ENCODE results near the gene DNAJA3.
A peak's percentile ranks its signal among the peaks of the same experiment; 100 is the strongest.
"Not testable (repeated sequence)": the region's sequence is repeated elsewhere in the genome, so short reads cannot be mapped to it uniquely, and the experiment has no call there.

DNAJA3 gene

GRCh38 chr16:4387781-4388180 lies 37.9 kb upstream of the DNAJA3 start:
- no peak for DNase-seq

GRCh38 chr16:4388271-4389021 lies 37.2 kb upstream of the DNAJA3 start:
- no peak for DNase-seq

DNA sequence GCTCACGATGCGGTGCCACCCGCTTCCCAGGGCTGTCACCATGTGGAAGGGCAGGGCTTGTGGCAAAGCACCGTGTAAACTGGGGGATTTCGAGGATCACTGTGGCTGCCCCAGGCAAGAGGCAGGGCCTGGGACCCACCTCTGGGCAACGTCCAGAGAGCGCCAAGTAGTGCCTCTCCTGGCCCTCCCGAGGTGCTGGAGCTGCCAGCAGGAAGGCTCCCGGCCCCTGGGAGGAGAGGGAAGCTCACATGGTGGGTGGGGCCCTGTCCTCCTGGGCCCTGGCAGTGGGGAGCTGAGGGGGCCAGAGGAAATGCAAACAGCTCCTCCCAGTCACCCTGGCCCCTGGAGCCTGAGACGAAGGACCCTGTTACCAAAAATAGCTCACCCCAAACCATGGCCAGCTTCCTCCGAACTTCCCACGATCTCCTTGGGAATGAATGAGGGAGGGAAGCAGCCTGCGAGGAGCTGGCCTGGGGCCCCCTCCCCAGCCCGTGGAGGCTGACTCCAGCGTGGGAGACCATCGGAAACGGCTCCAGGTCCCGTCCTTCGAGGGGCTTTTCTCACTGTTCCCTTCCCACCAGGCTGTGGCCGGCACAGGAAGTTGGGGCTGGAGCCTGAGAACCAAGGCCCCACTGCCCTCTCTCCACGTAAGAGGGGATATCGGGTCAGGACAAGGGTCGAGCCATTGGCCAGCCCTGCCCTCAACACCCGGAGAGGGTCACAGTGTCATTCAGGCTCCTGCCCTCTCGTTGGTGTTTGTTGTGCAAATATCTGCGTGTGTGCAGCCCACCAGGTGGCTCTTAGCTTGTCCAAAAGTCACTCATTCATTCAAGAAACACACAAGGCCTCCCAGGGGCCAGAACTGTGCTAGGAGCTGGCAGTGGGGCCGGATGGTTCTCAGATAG lies 36.4 kb upstream of the DNAJA3 start:
- DNase-seq = no peak

DNA sequence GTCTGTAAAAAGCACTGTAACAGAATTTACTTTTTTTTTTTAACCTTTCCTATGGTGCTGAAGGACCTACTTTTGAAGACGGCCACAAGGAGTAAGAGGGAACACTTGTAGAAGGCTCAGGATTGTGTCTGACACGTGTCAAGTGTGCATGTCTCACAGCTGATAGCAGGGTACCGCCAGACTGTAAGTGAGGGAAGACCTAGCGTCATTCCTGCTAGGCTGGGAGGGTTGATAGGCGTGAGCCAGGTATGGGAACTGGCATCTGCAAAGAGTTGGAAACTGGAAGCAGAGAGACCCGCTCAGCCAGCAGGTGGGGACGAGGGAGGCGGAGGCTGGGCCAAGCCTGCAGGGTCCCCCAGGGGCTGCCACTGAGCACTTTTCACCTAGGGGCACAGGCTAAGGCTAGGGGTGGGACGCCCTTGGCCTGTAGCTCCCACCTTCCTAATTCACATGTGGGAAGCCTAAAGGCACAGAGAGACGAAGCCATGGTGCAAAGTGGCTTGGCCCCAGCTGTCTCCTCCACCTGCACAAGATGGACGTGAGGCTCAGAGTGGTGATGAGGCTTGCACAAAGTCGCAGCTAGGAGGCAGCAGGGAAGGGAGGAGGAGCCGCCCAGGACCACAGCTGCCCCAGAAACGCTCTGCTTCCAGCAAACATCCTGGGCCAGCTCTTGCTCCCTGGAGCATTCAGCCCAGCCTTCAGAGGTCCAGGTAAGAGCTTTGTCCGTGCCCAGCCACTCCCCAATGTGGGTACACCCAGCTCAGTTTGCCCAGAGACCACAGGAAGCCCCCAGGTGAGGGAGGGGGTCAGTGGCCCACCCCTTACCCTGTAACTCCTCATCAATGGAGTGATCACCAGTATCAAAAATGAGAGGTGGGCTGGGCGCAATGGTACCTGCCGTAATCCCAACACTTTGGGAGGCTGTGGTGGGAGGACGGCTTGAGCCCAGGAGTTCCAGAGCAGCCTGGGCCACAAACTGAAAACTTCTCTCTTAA lies 35.1 kb upstream of the DNAJA3 start:
- DNase-seq = no peak

- DNase-seq = peak; percentile 48
These were observed 33.9 kb upstream of the DNAJA3 start for GRCh38 chr16:4391631-4392381.

GRCh38 chr16:4392382-4393239 lies 33.1 kb upstream of the DNAJA3 start:
- peak; percentile 40 for DNase-seq

DNA sequence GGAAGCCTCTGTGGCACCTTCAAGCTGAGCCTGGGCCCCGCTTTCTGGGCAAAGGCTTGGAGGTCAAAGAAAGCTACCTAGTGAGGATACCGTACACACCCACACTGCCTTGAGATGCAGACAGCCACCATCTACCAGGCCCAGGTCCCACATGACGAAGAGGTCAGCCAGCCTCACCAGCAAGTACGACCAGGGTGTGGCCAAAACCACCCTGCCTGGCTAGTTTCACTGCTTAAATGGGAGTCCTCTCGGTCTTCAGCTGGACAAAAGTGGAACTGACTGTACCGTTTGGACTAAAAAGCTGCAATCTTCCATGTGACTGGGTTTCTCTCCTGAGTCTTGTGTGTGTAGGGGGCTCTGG lies 32.4 kb upstream of the DNAJA3 start:
- DNase-seq = no peak

- DNase-seq = not testable (repeated sequence)
These were observed 31.8 kb upstream of the DNAJA3 start for GRCh38 chr16:4393850-4394249.

GRCh38 chr16:4395055-4395726 lies 30.5 kb upstream of the DNAJA3 start:
- no peak for DNase-seq

GRCh38 chr16:4399001-4399730 lies 26.5 kb upstream of the DNAJA3 start:
- DNase-seq = no peak

GRCh38 chr16:4401094-4401501 lies 24.6 kb upstream of the DNAJA3 start:
- DNase-seq = no peak

DNA sequence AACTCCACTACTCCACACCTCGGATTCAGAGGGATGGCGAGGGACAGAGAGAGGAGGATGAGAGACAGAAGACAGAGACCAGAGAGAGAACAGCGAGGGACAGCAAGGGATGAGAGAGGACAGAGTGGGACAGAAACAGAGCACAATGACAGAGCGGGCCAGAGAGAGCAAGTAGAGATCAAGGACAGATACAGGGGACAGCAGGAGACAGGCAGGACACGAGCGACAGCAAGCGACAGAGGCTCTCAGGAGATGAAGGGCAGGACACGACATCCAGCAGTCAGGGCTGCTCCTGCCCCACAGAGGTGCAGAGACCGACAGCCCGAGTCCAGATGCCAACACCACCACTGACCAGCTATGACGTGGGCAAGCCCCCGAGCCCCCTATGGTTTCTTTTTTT lies 24.2 kb upstream of the DNAJA3 start:
- DNase-seq = no peak

DNA sequence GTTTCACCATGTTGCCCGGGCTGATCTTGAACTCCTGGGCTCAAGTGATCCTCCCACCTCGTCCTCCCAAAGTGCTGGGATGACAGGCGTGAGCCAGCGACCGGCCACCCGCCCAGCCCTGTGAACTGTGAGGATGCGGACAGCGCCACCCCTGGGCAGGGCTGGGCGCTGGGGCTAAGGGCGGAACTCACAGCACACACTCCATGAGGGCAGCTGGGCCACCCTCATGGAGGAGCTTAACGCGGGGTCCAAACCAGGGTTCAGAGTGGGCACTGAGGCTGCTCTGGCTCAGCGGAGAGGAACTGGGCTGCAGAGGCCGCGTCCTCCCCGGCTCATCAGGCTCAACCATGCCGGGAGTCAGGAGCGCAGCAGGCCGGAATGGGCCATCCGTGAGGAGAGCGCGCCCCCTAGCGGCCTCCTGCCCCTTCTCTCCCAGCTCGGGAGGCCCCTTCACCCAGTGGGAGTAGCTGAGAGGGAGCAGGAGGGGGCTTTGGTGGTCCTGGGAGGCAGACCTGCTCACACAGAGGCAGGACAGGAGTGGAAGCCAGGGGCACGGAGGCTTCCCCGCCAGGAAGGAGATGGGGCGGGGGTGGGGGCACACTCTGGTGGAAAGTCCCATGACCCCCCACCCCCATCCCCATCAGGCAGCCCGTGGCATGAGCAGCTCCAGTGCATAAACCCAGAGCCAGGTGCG lies 23.1 kb upstream of the DNAJA3 start:
- peak; percentile 92 for DNase-seq

GRCh38 chr16:4403133-4403949 lies 22.3 kb upstream of the DNAJA3 start:
- DNase-seq = no peak

DNA sequence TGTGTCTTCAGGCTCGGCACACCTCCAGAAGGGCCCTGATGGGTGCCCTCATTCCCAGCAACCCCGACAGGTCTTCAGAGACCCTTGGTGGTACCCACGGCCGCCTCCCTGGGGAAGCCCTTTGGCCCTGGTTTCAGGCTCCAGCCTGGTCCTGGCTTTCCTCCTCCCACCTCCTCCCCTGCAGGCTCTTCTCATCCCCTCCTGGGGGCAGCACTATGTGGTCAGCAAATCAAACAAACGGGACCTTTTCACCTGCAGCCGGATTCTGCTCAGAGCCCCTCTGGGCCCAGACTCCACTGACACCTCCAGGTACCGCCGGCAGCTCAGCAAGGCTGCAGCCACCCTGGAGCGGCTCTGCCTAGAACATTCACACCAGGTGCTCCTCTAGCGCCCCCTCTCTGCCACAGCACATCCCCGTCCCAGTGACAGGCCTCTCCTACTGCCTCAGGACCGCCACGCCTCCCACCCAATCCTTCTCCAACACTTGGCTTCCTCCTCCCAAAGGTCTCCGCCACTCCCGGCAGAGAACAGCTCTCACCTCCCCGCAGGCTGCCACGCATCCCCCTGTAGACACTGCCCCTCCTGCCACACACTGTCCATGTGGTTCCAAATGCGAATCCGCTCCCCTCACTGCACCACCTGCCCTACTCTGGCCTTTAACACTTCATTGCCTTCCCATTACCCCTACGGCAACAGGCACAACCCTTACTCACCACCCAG lies 21.3 kb upstream of the DNAJA3 start:
- no peak for DNase-seq

DNA sequence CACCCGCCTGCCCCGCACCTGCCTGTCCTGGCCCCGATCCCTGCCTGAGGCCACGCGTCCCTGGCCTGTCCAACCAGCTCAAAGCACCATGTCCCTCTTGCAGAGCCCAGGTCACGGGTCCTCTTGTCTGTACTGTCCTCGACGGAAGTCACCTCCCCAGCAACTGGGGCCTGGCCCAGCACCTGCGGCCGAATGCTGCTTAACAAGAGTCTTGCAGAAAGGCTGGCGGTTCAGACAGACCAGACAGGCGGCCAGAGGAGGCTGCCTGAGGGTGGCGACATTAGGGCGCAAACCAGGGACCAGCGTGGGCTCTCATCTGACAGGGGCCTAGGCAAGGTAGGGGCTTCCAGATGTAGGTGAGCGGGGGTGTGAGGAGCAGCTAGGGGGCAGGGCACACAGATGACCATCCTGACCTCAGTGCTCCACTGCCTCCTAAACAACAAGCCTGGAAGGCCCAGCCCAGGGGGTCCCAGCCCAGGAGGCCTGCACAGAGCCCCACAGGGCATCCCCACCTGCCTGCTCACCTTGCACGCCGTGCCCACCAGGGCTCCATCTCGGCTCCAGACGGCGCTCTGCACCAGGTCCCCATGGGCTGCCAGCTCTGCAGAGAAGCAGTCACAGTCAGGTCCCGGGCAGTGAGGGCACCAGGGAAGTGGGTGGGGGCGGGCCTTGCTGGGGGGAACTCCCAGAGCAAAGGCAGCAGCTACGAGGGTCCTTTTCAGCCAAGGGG lies 20.5 kb upstream of the DNAJA3 start:
- DNase-seq = no peak
